Stomach (tissue), 9 donors: ENCODE data around the gene SHC1. TPM values are rescaled to one million over a fixed set of nuclear protein-coding genes. Genes with fewer than 3 reads are reported as not detected.
A peak's percentile ranks its signal among the peaks of the same experiment; 100 is the strongest.

Source experiments
- DNase-seq, 2 donors: peaks; one replicate each; pipeline versions ENCODE4 v3.0.0 to v3.0.0-alpha.2; 2013 to 2019
- H3K27ac ChIP-seq, 5 donors: fragments of 200-600 bp in 4 of 5; sonication (generic) in 4 of 5; one replicate each; pipeline ENCODE4 v1.5.1; 2013 to 2019; ENCODE audit warnings: mild to moderate bottlenecking in 1 of 5, moderate library complexity in 1 of 5
- H3K27me3 ChIP-seq, 3 donors: fragments of 200-600 bp; sonication (generic); one replicate each; pipeline ENCODE4 v1.5.1; 2017 to 2019; ENCODE audit warnings: mixed run types in 1 of 3
- H3K36me3 ChIP-seq, 4 donors: fragments of 200-600 bp; sonication (generic); 1 replicate in 3 of 4; 2 replicates in 1 of 4; pipeline ENCODE4 v1.5.1; 2016 to 2019
- H3K4me1 ChIP-seq, 4 donors: fragments of 200-600 bp; sonication (generic); one replicate each; pipeline ENCODE4 v1.5.1; 2016 to 2019
- H3K4me3 ChIP-seq, 4 donors: fragments of 200-600 bp; sonication (generic) in 3 of 4; one replicate each; pipeline ENCODE4 v1.5.1; 2016 to 2019; ENCODE audit warnings: mild to moderate bottlenecking in 1 of 4
- H3K9me3 ChIP-seq, 4 donors: fragments of 200-600 bp; sonication (generic); one replicate each; pipeline ENCODE4 v1.5.1; 2016 to 2019
- EP300 ChIP-seq: sonication (generic); formaldehyde crosslinking; IDR thresholded peaks from one replicate; pipeline ENCODE4 v1.6.1; 2017; ENCODE audit warnings: antibody characterized with exemption
- POLR2A ChIP-seq, 4 donors: fragments of 450-650 bp; IDR thresholded peaks; one replicate each; pipeline ENCODE4 v1.6.1; 2016; ENCODE audit warnings: antibody characterized with exemption in 4 of 4, control low read depth in 2 of 4, mild to moderate bottlenecking in 1 of 4, moderate library complexity in 1 of 4
- POLR2AphosphoS5 ChIP-seq, 3 donors: sonication (generic); formaldehyde crosslinking; IDR thresholded peaks; one replicate each; pipeline ENCODE4 v1.6.1; 2016; ENCODE audit warnings: antibody characterized with exemption in 3 of 3
- WGBS, 5 donors: extraction: QIAGEN DNeasy Blood & Tissue Kit in 3 of 5; methylation state at CpG; one replicate each; pipeline versions ENCODE4 v1.1.5 to v1.1.7; 2013 to 2018; 5-methylcytosine and 5-hydroxymethylcytosine counted together
- intact Hi-C: fragments of 100-400 bp; cut with DNase I; formaldehyde crosslinking; loops from one replicate; pipeline ENCODE4 v1.15.1; 2023; ENCODE audit warnings: low total_unique reads
- polyA plus RNA-seq, 3 donors: library from polyadenylated mRNA; stranded (reverse); fragments of 200-250 nt; gene quantifications; one replicate each; pipeline ENCODE4 v1.2.3, GENCODE V29; 2013
- total RNA-seq, 5 donors: library from RNA; depleted of rRNA; stranded (reverse); fragments of >200 nt; gene quantifications; one replicate each; pipeline versions ENCODE4 v1.1.0 to v1.2.3, GENCODE V29; 2014 to 2016
- TF ChIP-seq, protein P1 (sequence below), 7 experiments: fragments of 450-650 bp in 4 of 7; fragments of 200-600 bp in 3 of 7; sonication (generic) in 3 of 7; IDR thresholded peaks; one replicate each; pipeline ENCODE4 v1.5.1; 2016 to 2019; ENCODE audit warnings: antibody characterized with exemption in 7 of 7, control low read depth in 2 of 7, mild to moderate bottlenecking in 1 of 7
- donor health status: healthy with polysubstance abuse.
- donor health status: Bipolar disorder and iron deficiency.
- donor health status: healthy.

SHC1 gene
- total and polyA plus RNA-seq, 8 donors: 23.2 to 81.1 (median 58.0) TPM

DNA sequence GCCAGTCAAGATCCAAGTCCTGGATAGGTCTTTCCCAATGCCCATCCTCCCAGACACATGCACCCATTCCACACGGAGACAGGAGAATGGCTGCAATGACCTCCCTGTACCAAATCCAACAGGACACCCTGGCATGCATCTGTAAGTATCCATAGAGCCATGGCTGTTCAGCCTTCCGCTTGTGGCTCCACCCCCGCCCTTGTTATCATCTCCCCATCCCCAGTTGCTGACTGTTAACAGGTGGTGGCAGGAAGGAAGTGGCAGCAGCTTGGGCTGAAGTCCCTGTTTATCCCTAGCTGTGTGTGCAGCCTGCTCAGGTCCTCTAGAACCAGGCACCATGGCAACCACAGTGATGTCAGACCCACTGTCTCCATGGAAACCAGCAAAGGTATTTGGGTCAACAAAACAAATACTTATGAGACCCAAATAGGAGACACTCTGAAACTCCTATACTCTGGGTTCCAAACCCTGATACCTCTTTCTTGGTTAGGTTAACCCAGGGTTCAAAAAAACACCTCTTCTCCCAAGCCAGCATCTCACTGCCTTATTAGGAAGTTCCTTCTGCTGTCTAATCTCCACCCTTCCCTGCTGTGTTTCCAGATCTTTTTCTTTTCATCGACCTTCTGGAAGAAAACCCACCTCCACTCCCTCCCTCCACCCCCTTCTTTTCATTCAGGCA lies 15.4 kb downstream of the SHC1 start:
- Histone ChIP-seq H3K27me3 (no peaks in the 10 kb centered on the region), H3K9me3 (no peaks in the 10 kb centered on the region), H3K27ac (peak overlapping the region; percentile 81 to 86 (median 85)), H3K36me3 (peaks cover 19 to 38% (median 36%) of the 10 kb centered on the region in 4 donors), H3K4me3 (peak overlapping the region; percentile 57 to 61 (median 59)), H3K4me1 (peaks cover 55 to 94% (median 79%) of the 10 kb centered on the region in 4 donors)
- peak in 2 of 3 donors; percentile 5 to 18 for TF ChIP-seq POLR2AphosphoS5 (IDR thresholded peaks at IDR 0.05)
- TF ChIP-seq, protein P1, sequence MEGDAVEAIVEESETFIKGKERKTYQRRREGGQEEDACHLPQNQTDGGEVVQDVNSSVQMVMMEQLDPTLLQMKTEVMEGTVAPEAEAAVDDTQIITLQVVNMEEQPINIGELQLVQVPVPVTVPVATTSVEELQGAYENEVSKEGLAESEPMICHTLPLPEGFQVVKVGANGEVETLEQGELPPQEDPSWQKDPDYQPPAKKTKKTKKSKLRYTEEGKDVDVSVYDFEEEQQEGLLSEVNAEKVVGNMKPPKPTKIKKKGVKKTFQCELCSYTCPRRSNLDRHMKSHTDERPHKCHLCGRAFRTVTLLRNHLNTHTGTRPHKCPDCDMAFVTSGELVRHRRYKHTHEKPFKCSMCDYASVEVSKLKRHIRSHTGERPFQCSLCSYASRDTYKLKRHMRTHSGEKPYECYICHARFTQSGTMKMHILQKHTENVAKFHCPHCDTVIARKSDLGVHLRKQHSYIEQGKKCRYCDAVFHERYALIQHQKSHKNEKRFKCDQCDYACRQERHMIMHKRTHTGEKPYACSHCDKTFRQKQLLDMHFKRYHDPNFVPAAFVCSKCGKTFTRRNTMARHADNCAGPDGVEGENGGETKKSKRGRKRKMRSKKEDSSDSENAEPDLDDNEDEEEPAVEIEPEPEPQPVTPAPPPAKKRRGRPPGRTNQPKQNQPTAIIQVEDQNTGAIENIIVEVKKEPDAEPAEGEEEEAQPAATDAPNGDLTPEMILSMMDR (IDR thresholded peaks at IDR 0.05): no peak
- TF ChIP-seq POLR2A (IDR thresholded peaks at IDR 0.05): no peak
- WGBS, 5 donors: 0 to 12% (median 6%) methylated on average over 3 to 4 of the region's 4 CpGs
- peak; percentile 63 to 93 for DNase-seq
- intact Hi-C loops: no loop called here

DNA sequence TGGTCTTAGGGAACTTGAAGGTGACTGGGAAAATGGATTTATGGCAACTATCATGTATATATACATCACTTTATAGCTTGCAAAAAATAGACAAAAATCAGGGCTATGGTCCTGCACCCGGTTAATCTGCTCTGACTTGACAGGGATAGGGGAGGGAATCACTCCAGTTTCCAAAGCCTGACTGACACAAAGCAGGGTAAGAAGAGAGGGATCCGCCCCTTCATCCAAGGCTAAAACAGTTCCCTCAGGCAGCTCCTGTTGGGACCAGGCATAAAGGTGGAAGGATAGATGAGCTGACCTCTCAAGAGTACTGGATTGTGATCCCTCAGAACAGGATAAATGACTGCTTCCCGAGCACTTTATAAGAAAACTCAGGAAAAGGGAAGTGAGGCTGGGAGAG lies 16.0 kb downstream of the SHC1 start:
- Histone ChIP-seq H3K9me3 (no peaks in the 10 kb centered on the region), H3K27me3 (no peaks in the 10 kb centered on the region), H3K36me3 (peaks cover 24 to 40% (median 38%) of the 10 kb centered on the region in 4 donors), H3K4me1 (peaks cover 54 to 88% (median 73%) of the 10 kb centered on the region in 4 donors), H3K4me3 (peak overlapping the region in 3 of 4 donors; percentile 58 to 61 (median 60)), H3K27ac (peak overlapping the region in 3 of 5 donors; percentile 83 to 85 (median 85))
- peak in 1 of 2 donors; percentile 4 for DNase-seq
- 62 to 84% (median 75%) methylated on average over 3 of the region's 3 CpGs for WGBS, 5 donors
- intact Hi-C loops: no loop called here
- no peak for TF ChIP-seq POLR2A (IDR thresholded peaks at IDR 0.05)
- no peak for TF ChIP-seq EP300
- TF ChIP-seq, protein P1 (IDR thresholded peaks at IDR 0.05): no peak
- no peak for TF ChIP-seq POLR2AphosphoS5 (IDR thresholded peaks at IDR 0.05)

DNA sequence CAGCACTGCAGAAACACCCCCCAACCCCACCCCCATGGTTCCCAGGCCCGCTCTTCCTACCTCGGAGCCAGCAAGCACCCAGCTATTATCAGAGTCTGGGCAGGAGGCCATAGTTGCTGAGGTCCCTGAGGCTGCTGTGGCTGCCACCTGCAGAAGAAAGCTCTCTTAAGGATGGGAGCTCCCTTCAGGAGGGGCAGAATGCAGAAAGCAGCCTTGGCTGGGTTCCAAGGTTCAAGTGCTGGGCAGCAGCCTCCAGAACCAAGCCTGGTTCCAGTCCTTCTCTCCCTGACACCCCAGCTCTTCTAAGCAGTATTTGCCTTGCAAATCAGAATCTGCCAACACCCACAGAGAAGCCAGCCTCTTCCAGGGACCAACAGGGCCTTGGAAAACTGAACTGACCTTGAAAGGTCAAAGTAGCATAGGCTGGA lies 16.9 kb downstream of the SHC1 start:
- H3K27me3 ChIP-seq: no peaks in the 10 kb centered on the region
- peaks cover 14 to 38% (median 36%) of the 10 kb centered on the region in 4 donors for H3K36me3 ChIP-seq
- intact Hi-C loops: no loop called here
- H3K4me3 ChIP-seq: no peak overlapping the region
- no peak for DNase-seq
- no peaks in the 10 kb centered on the region for H3K9me3 ChIP-seq
- peak overlapping the region in 3 of 5 donors; percentile 32 to 64 (median 43) for H3K27ac ChIP-seq
- 44 to 60% (median 51%) methylated on average over 1 to 2 of the region's 2 CpGs for WGBS, 5 donors
- H3K4me1 ChIP-seq: peaks cover 54 to 79% (median 67%) of the 10 kb centered on the region in 4 donors
- TF ChIP-seq POLR2A (IDR thresholded peaks at IDR 0.05): no peak
- no peak for TF ChIP-seq POLR2AphosphoS5 (IDR thresholded peaks at IDR 0.05)
- TF ChIP-seq EP300: no peak
- TF ChIP-seq, protein P1 (IDR thresholded peaks at IDR 0.05): no peak

DNA sequence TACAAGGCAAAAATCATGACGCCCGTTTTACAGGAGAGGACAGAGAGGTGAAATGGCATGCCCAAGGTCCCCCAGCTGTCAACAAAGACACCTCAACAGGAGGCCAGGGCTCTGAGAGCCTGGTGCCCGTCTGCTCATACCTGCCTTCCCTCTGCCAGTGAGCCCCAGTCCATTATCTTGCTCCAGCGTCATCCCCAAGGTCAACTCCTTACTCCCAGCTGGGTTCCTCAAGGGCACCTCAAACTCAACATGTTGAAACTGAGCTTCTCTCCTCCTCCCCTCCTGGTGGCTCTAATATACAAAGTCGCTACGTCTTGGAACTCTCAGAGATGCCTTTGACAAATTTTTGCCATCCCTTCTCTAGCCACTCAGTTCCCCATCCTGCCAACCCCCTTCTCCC lies 17.9 kb downstream of the SHC1 start:
- peak overlapping the region in 2 of 5 donors; percentile 60 to 64 for H3K27ac ChIP-seq
- H3K4me1 ChIP-seq: peaks cover 54 to 69% (median 63%) of the 10 kb centered on the region in 4 donors
- 72 to 86% (median 76%) methylated on average over 6 of the region's 6 CpGs for WGBS, 5 donors
- no peaks in the 10 kb centered on the region for H3K9me3 ChIP-seq
- peaks cover 21 to 39% (median 38%) of the 10 kb centered on the region in 4 donors for H3K36me3 ChIP-seq
- TF ChIP-seq EP300 (no peak), POLR2AphosphoS5 (IDR thresholded peaks at IDR 0.05) (peak in 1 of 3 donors; percentile 15)
- no peaks in the 10 kb centered on the region for H3K27me3 ChIP-seq
- H3K4me3 ChIP-seq: no peak overlapping the region
- intact Hi-C loops: no loop called here
- DNase-seq: peak in 1 of 2 donors; percentile 57
